Keratinocyte (primary cell): ENCODE measurements around the gene PI4KA. TPM values are rescaled to one million over a fixed set of nuclear protein-coding genes. Genes with fewer than 3 reads are reported as not detected.

Source experiments
- DNase-seq: peaks from one replicate; pipeline ENCODE4 v3.0.0-alpha.2; 2011; ENCODE audit warnings: low read depth, missing footprints, low spot score
- FAIRE-seq: peaks from 2 replicates; lab custom pipeline; 2011; peaks lifted over from hg19 to GRCh38; lab: Jason Lieb, UNC
- H2AFZ ChIP-seq: 2 replicates; pipeline ENCODE4 v1.6.0; 2012; ENCODE audit warnings: low read length, control low read depth, inconsistent platforms; ENCODE audit not compliant: control insufficient read depth
- H3K27ac ChIP-seq: 2 replicates; pipeline ENCODE4 v1.5.1; 2011; ENCODE audit warnings: low read length; ENCODE audit not compliant: control insufficient read depth, insufficient read depth
- H3K27me3 ChIP-seq: 3 replicates; pipeline ENCODE4 v1.6.0; 2011; ENCODE audit warnings: low read length; ENCODE audit not compliant: control insufficient read depth, insufficient read depth; ENCODE audit errors: extremely low read depth
- H3K36me3 ChIP-seq, 2 experiments: 2 replicates in 1 of 2; 3 replicates in 1 of 2; pipeline ENCODE4 v1.5.1; 2011; ENCODE audit warnings: low read length in 2 of 2, mild to moderate bottlenecking in 1 of 2; ENCODE audit not compliant: control insufficient read depth in 2 of 2, insufficient read depth in 2 of 2; ENCODE audit errors: extremely low read depth in 1 of 2
- H3K4me1 ChIP-seq: 3 replicates; pipeline ENCODE4 v1.5.1; 2011; ENCODE audit warnings: low read length; ENCODE audit not compliant: control insufficient read depth, insufficient read depth; ENCODE audit errors: extremely low read depth
- H3K4me2 ChIP-seq: 3 replicates; pipeline ENCODE4 v1.6.0; 2011; ENCODE audit warnings: low read depth, low read length; ENCODE audit not compliant: control insufficient read depth, insufficient read depth; ENCODE audit errors: extremely low read depth
- H3K4me3 ChIP-seq, 3 experiments: fragments of 200-600 bp in 1 of 3; sonication (generic) in 1 of 3; 2 replicates in 2 of 3; 3 replicates in 1 of 3; pipeline ENCODE4 v1.5.1; 2011 to 2016; ENCODE audit warnings: low read length in 3 of 3, mild to moderate bottlenecking in 3 of 3, control low read depth in 2 of 3, inconsistent platforms in 1 of 3, low read depth in 1 of 3, mixed read lengths in 1 of 3, mixed run types in 1 of 3, moderate library complexity in 1 of 3; ENCODE audit not compliant: control insufficient read depth in 2 of 3, insufficient read depth in 2 of 3; ENCODE audit errors: extremely low read depth in 1 of 3
- H3K79me2 ChIP-seq: 2 replicates; pipeline ENCODE4 v1.6.0; 2012; ENCODE audit warnings: low read length; ENCODE audit not compliant: control insufficient read depth, insufficient read depth
- H3K9ac ChIP-seq: 3 replicates; pipeline ENCODE4 v1.6.0; 2011; ENCODE audit warnings: low read length; ENCODE audit not compliant: control insufficient read depth, insufficient read depth; ENCODE audit errors: extremely low read depth
- H3K9me1 ChIP-seq: 3 replicates; pipeline ENCODE4 v1.6.0; 2011; ENCODE audit warnings: low read length; ENCODE audit not compliant: control insufficient read depth, insufficient read depth; ENCODE audit errors: extremely low read depth
- H3K9me3 ChIP-seq: 2 replicates; pipeline ENCODE4 v1.5.1; 2012; ENCODE audit warnings: low read depth, low read length; ENCODE audit not compliant: control insufficient read depth
- H4K20me1 ChIP-seq: 3 replicates; pipeline ENCODE4 v1.6.0; 2011; ENCODE audit warnings: low read length; ENCODE audit not compliant: control insufficient read depth, insufficient read depth; ENCODE audit errors: extremely low read depth
- CTCF ChIP-seq, 3 experiments: IDR thresholded peaks in 1 of 3; conservative IDR thresholded peaks in 1 of 3; optimal IDR thresholded peaks in 1 of 3; 2 replicates in 2 of 3; 3 replicates in 1 of 3; pipeline versions ENCODE3 to v1.5.1; 2011; ENCODE audit warnings: low read length in 3 of 3, mild to moderate bottlenecking in 3 of 3, moderate library complexity in 2 of 3, control low read depth in 1 of 3, inconsistent platforms in 1 of 3; ENCODE audit not compliant: insufficient read depth in 2 of 3; ENCODE audit errors: extremely low read depth in 1 of 3
- EZH2 ChIP-seq: IDR thresholded peaks from one replicate; pipeline ENCODE4 v1.6.1; 2012; ENCODE audit warnings: inconsistent platforms, mild to moderate bottlenecking, low read length, moderate library complexity
- dilution Hi-C: fragments of 300-500 bp; cut with MboI; formaldehyde crosslinking; loops from one replicate; pipeline ENCODE4 v1.7.0; 2020; ENCODE audit warnings: low sequenced_read_pairs; ENCODE audit not compliant: extremely low pct_ligation_motif_present
- polyA plus RNA-seq, 5 experiments: library from polyadenylated mRNA; depleted of rRNA in 3 of 5; stranded (reverse) in 3 of 5; stranded (forward) in 1 of 5; unstranded in 1 of 5; fragments of >200 nt; gene quantifications; 1 replicate in 1 of 5; 2 replicates in 3 of 5; 3 replicates in 1 of 5; pipeline versions ENCODE4 v1.2.1 to v1.2.3, GENCODE V29; 2011 to 2012; ENCODE audit warnings: missing spikeins in 2 of 5, low read depth in 1 of 5, low replicate concordance in 1 of 5

The PI4KA gene
- polyA plus RNA-seq, 1 donor (not counting 4 experiments of a cell fraction or from before 2014, with no cell fraction given): 13.6 TPM

- no peak overlapping the region for H2AFZ ChIP-seq
- no peak overlapping the region for H3K9ac ChIP-seq
- H4K20me1 ChIP-seq: no peaks in the 10 kb centered on the region
- dilution Hi-C loops: no loop called here
- H3K4me3 ChIP-seq: no peak overlapping the region
- H3K27ac ChIP-seq: no peak overlapping the region
- no peaks in the 10 kb centered on the region for H3K36me3 ChIP-seq
- H3K4me1 ChIP-seq: peaks cover 7% of the 10 kb centered on the region
- no peaks in the 10 kb centered on the region for H3K27me3 ChIP-seq
- DNase-seq (no peak), FAIRE-seq (no peak)
- no peaks in the 10 kb centered on the region for H3K79me2 ChIP-seq
- H3K9me1 ChIP-seq: no peaks in the 10 kb centered on the region
- H3K9me3 ChIP-seq: no peaks in the 10 kb centered on the region
- no peak overlapping the region for H3K4me2 ChIP-seq
- TF ChIP-seq CTCF (optimal IDR thresholded peaks at IDR 0.05 in 1 of 3, IDR thresholded peaks at IDR 0.05 in 1 of 3, conservative IDR thresholded peaks at IDR 0.05 in 1 of 3; ENCODE audit: extremely low read depth in 1 of 3, insufficient read depth in 2 of 3, low read length in 3 of 3): no peak
- no peak for TF ChIP-seq EZH2
These were observed 192.1 kb downstream of the PI4KA start for GRCh38 chr22:20666560-20666959.

GRCh38 chr22:20664594-20664959 is 194.0 kb downstream of the PI4KA start:
- H3K79me2 ChIP-seq: no peaks in the 10 kb centered on the region
- H3K36me3 ChIP-seq: no peaks in the 10 kb centered on the region
- H3K27ac ChIP-seq: no peak overlapping the region
- DNase-seq (no peak), FAIRE-seq (no peak)
- no peaks in the 10 kb centered on the region for H4K20me1 ChIP-seq
- peaks cover 3% of the 10 kb centered on the region for H3K27me3 ChIP-seq
- H3K4me3 ChIP-seq: no peak overlapping the region
- H3K9me3 ChIP-seq: no peaks in the 10 kb centered on the region
- H3K9ac ChIP-seq: no peak overlapping the region
- no peaks in the 10 kb centered on the region for H3K9me1 ChIP-seq
- peaks cover 7% of the 10 kb centered on the region for H3K4me1 ChIP-seq
- TF ChIP-seq CTCF (optimal IDR thresholded peaks at IDR 0.05 in 1 of 3, IDR thresholded peaks at IDR 0.05 in 1 of 3, conservative IDR thresholded peaks at IDR 0.05 in 1 of 3; ENCODE audit: extremely low read depth in 1 of 3, insufficient read depth in 2 of 3, low read length in 3 of 3): no peak
- no peak for TF ChIP-seq EZH2
- H2AFZ ChIP-seq: no peak overlapping the region
- dilution Hi-C loops: no loop called here
- no peak overlapping the region for H3K4me2 ChIP-seq
